Type B pancreatic cell (in vitro differentiated cells): ENCODE results near the gene TMCC1. TPM values are rescaled to one million over a fixed set of nuclear protein-coding genes. Genes with fewer than 3 reads are reported as not detected.

Experiments
- DNase-seq: peaks from one replicate; pipeline ENCODE4 v3.0.0; 2021; ENCODE audit warnings: mixed read lengths; ENCODE audit not compliant: unreplicated experiment; ENCODE audit errors: extremely low spot score
- H3K27ac Mint-ChIP-seq: 2 replicates; pipeline ENCODE4 v1.8.0; 2021; ENCODE audit warnings: mild to moderate bottlenecking, mixed read lengths
- H3K27me3 Mint-ChIP-seq: 2 replicates; pipeline ENCODE4 v1.8.0; 2021; ENCODE audit warnings: mixed read lengths
- H3K36me3 Mint-ChIP-seq: 2 replicates; pipeline ENCODE4 v1.8.0; 2021; ENCODE audit warnings: mixed read lengths
- H3K4me1 Mint-ChIP-seq: one replicate; pipeline ENCODE4 v1.8.0; 2021; ENCODE audit warnings: mixed read lengths; ENCODE audit not compliant: unreplicated experiment
- H3K4me3 Mint-ChIP-seq: 2 replicates; pipeline ENCODE4 v1.8.0; 2021; ENCODE audit warnings: mild to moderate bottlenecking, mixed read lengths
- H3K9me3 Mint-ChIP-seq: 2 replicates; pipeline ENCODE4 v1.8.0; 2021; ENCODE audit warnings: mixed read lengths
- CTCF ChIP-seq: fragments of 200-600 bp; sonication (generic); conservative IDR thresholded peaks from 2 replicates; pipeline ENCODE4 v1.5.0; 2021; ENCODE audit warnings: antibody characterized with exemption, mild to moderate bottlenecking
- total RNA-seq: library from RNA; stranded (reverse); gene quantifications from 2 replicates; pipeline ENCODE4 v1.2.1, GENCODE V29; 2021; ENCODE audit warnings: low replicate concordance

TMCC1 gene
- total RNA-seq, 1 donor from 2014 or later = 46.9 TPM

- Mint-ChIP-seq H3K36me3 (no peaks in the 10 kb centered on the region), H3K4me3 (no peak overlapping the region), H3K27me3 (no peaks in the 10 kb centered on the region), H3K4me1 (no peaks in the 10 kb centered on the region), H3K9me3 (no peaks in the 10 kb centered on the region), H3K27ac (no peak overlapping the region)
- DNase-seq = no peak
- no peak for TF ChIP-seq CTCF
These were observed 177.7 kb downstream of the TMCC1 start for GRCh38 chr3:129715854-129716253.

DNA sequence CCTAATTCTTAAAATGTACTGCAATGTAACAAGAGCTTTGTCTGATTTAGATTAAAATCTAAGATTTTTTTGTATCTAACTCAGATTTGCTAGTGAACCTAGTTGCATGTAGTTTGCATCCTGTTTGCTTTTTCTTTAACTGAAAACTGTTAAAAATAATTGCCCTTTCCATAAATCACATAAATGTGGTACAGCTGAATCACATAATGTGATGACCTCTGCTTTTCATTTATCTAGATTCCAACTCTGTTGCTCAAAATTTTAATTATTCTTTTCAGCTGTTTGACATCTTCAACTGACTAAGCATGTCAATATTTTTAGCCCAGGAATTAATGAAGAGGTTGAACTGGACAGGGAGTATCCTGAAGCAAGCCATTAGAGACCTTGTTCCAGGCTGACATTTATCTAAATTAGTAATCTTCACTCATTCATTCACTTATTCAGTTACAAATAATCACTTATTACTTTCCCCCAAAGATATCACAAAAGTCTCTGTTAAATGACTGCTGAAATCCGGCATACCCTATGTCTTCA lies 185.1 kb downstream of the TMCC1 start:
- Mint-ChIP-seq H3K27ac (no peak overlapping the region), H3K36me3 (peaks cover 11% of the 10 kb centered on the region), H3K4me1 (peaks cover 16% of the 10 kb centered on the region), H3K4me3 (no peak overlapping the region), H3K9me3 (no peaks in the 10 kb centered on the region), H3K27me3 (no peaks in the 10 kb centered on the region)
- TF ChIP-seq CTCF = no peak
- no peak for DNase-seq

- no peak for TF ChIP-seq CTCF
- no peaks in the 10 kb centered on the region for H3K9me3 Mint-ChIP-seq
- no peak for DNase-seq
- H3K4me3 Mint-ChIP-seq = no peak overlapping the region
- H3K27ac Mint-ChIP-seq = no peak overlapping the region
- H3K4me1 Mint-ChIP-seq = peaks cover 28% of the 10 kb centered on the region
- no peaks in the 10 kb centered on the region for H3K27me3 Mint-ChIP-seq
- H3K36me3 Mint-ChIP-seq = peaks cover 8% of the 10 kb centered on the region
These were observed 188.2 kb downstream of the TMCC1 start for GRCh38 chr3:129705274-129705673.

DNA sequence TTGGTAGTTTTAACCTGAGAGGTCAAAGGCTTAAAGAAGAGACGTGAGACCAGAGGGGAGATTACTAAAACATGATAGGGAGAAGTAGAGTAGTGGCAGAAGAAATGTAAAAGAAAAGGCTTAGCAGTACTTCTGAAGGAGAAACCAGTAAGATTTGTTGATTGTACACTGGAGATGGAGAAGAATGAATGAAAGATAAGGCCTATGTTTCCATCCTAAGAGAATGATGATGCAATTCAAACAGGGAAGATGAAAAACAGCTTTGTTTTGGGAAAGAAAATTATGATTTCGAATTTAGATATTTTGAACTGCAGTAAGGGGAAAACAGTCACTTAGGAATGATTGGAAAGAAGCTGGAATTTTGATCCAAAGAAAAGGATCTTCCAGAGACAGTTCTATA lies 189.6 kb downstream of the TMCC1 start:
- TF ChIP-seq CTCF = no peak
- H3K27ac Mint-ChIP-seq = peak overlapping the region; percentile 2
- H3K9me3 Mint-ChIP-seq = no peaks in the 10 kb centered on the region
- no peak overlapping the region for H3K4me3 Mint-ChIP-seq
- H3K36me3 Mint-ChIP-seq = peaks cover 7% of the 10 kb centered on the region
- no peak for DNase-seq
- peaks cover 28% of the 10 kb centered on the region for H3K4me1 Mint-ChIP-seq
- H3K27me3 Mint-ChIP-seq = no peaks in the 10 kb centered on the region

GRCh38 chr3:129702934-129703712 lies 190.4 kb downstream of the TMCC1 start:
- Mint-ChIP-seq H3K36me3 (peaks cover 9% of the 10 kb centered on the region), H3K9me3 (no peaks in the 10 kb centered on the region), H3K27me3 (no peaks in the 10 kb centered on the region), H3K27ac (peak overlapping the region; percentile 39), H3K4me3 (no peak overlapping the region), H3K4me1 (peaks cover 23% of the 10 kb centered on the region)
- no peak for DNase-seq
- TF ChIP-seq CTCF = no peak
